Epithelial cell of proximal tubule (primary cell): Measurements from ENCODE around the gene SFMBT1. TPM values are rescaled to one million over a fixed set of nuclear protein-coding genes. Genes with fewer than 3 reads are reported as not detected.

ENCODE experiments used
- DNase-seq: peaks from one replicate; pipeline ENCODE4 v3.0.0-alpha.2; 2011; ENCODE audit warnings: low read depth
- H3K4me3 ChIP-seq: 2 replicates; pipeline ENCODE4 v1.5.1; 2011; ENCODE audit warnings: low read depth, mild to moderate bottlenecking, low read length
- CTCF ChIP-seq: conservative IDR thresholded peaks from 2 replicates; pipeline ENCODE4 v1.5.1; 2012; ENCODE audit warnings: low read depth, mild to moderate bottlenecking, low read length
- total RNA-seq: library from RNA; depleted of rRNA; stranded (reverse); fragments of >200 nt; gene quantifications from 2 replicates; pipeline ENCODE4 v1.2.3, GENCODE V29; 2015

Gene SFMBT1
- total RNA-seq, 1 donor from 2014 or later: 1.8 TPM

GRCh38 chr3:52891164-52891563 is 154.7 kb downstream of the SFMBT1 start:
- peak overlapping the region; percentile 6 for H3K4me3 ChIP-seq
- DNase-seq: no peak
- no peak for TF ChIP-seq CTCF

GRCh38 chr3:52890735-52891134 is 155.1 kb downstream of the SFMBT1 start:
- no peak overlapping the region for H3K4me3 ChIP-seq
- TF ChIP-seq CTCF: no peak
- no peak for DNase-seq

GRCh38 chr3:52889901-52890300 is 156.0 kb downstream of the SFMBT1 start:
- no peak for TF ChIP-seq CTCF
- H3K4me3 ChIP-seq: no peak overlapping the region
- no peak for DNase-seq

- no peak overlapping the region for H3K4me3 ChIP-seq
- TF ChIP-seq CTCF: no peak
- DNase-seq: no peak
Measured at GRCh38 chr3:52887166-52887565, 158.7 kb downstream of the SFMBT1 start.

- H3K4me3 ChIP-seq: no peak overlapping the region
- no peak for DNase-seq
- no peak for TF ChIP-seq CTCF
Measured at GRCh38 chr3:52886049-52886730, 159.7 kb downstream of the SFMBT1 start.

- no peak overlapping the region for H3K4me3 ChIP-seq
- no peak for DNase-seq
- TF ChIP-seq CTCF: no peak
Measured at GRCh38 chr3:52882377-52882776, 163.5 kb downstream of the SFMBT1 start.

GRCh38 chr3:52881871-52882270 is 164.0 kb downstream of the SFMBT1 start:
- H3K4me3 ChIP-seq: no peak overlapping the region
- no peak for TF ChIP-seq CTCF
- no peak for DNase-seq
